GM23338 (cell line): ENCODE data around the gene MAP1LC3C.

Source experiments
- CREB1 ChIP-seq: fragments of 250-450 bp; sonication (Bioruptor Pico); IDR thresholded peaks from 2 replicates; pipeline ENCODE4 v1.5.0; 2020; ENCODE audit warnings: low read depth, mild to moderate bottlenecking, moderate library complexity
- EZH2 ChIP-seq: fragments of 200-600 bp; sonication (generic); IDR thresholded peaks from one replicate; pipeline ENCODE4 v1.8.0; 2017; ENCODE audit warnings: antibody characterized with exemption, mild to moderate bottlenecking, low read depth; ENCODE audit not compliant: unreplicated experiment
- EZH2phosphoT487 ChIP-seq: fragments of 200-600 bp; sonication (generic); IDR thresholded peaks from one replicate; pipeline ENCODE4 v1.8.1; 2018; ENCODE audit warnings: antibody characterized with exemption; ENCODE audit not compliant: unreplicated experiment
- JUNB ChIP-seq: IDR thresholded peaks from one replicate; pipeline ENCODE4 v1.6.1; 2016; ENCODE audit warnings: antibody characterized with exemption; ENCODE audit not compliant: unreplicated experiment
- NANOG ChIP-seq: IDR thresholded peaks from 2 replicates; pipeline ENCODE4 v1.6.1; 2016; ENCODE audit warnings: antibody characterized with exemption, borderline replicate concordance
- POLR2AphosphoS5 ChIP-seq: IDR thresholded peaks from 2 replicates; pipeline ENCODE4 v1.6.1; 2016; ENCODE audit warnings: antibody characterized with exemption, low read depth
- STAT1 ChIP-seq: IDR thresholded peaks from one replicate; pipeline ENCODE4 v1.6.1; 2016; ENCODE audit warnings: antibody characterized with exemption; ENCODE audit not compliant: unreplicated experiment
- ZNF114 ChIP-seq: fragments of 250-450 bp; sonication (Bioruptor Pico); IDR thresholded peaks from 2 replicates; pipeline ENCODE4 v1.5.0; 2020; ENCODE audit warnings: mild to moderate bottlenecking, moderate library complexity
- ZNF331 ChIP-seq: fragments of 250-450 bp; sonication (Bioruptor Pico); IDR thresholded peaks from 2 replicates; pipeline ENCODE4 v1.5.0; 2020; ENCODE audit warnings: low read depth, mild to moderate bottlenecking, moderate library complexity
- TF ChIP-seq, protein P1 (sequence below), 2 experiments: fragments of 200-600 bp in 1 of 2; sonication (generic) in 1 of 2; conservative IDR thresholded peaks; 2 replicates each; pipeline versions ENCODE4 v1.5.1 to v1.6.1; 2016 to 2017; ENCODE audit warnings: antibody characterized with exemption in 2 of 2, low read depth in 2 of 2, mild to moderate bottlenecking in 2 of 2, moderate library complexity in 1 of 2
- TF ChIP-seq, protein P2 (sequence below): IDR thresholded peaks from one replicate; pipeline ENCODE4 v1.6.1; 2018; ENCODE audit warnings: antibody characterized with exemption; ENCODE audit not compliant: unreplicated experiment
- TF ChIP-seq, protein P3 (sequence below): IDR thresholded peaks from 2 replicates; pipeline ENCODE4 v1.6.1; 2016; ENCODE audit warnings: antibody characterized with exemption
- TF ChIP-seq, protein P4 (sequence below): fragments of 250-450 bp; sonication (Bioruptor Pico); IDR thresholded peaks from 2 replicates; pipeline ENCODE4 v1.5.0; 2020; ENCODE audit warnings: mild to moderate bottlenecking, moderate library complexity

DNA sequence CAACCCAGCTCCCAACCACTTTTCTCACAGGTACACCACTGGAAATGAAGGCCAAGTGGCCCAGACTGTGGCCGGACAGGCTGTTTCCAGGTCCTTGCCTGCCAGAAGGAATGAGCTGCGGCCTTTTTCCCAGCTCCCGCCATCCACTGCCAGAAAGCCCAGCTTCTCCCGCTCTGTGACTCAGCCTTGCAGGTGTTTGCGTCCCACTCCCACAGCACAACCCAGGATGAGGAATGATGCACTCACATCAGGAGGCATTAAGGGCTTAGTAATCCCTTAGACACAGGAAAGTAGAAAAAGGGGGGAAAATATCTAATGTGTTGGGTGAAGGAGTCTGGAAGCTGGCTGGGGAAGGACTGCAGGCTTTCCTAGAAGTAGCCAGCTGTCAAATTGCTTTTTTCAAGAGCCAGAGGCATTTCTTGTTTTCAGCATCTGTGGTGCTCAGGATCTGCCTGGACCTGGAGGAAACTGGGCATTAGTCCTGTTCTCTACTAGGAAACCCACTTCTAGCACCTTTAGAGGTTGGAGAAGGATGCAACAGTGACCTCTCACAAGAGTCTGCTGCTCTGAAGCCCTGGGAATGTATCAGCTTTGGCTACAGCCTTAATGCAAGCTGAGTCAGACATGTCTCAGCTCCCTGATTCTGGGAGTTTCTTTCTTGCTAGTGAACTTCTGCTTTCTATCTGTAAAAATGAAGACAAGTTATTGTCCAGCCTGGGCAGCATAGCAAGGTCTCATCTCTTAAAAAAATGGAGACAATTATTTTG, 13.2 kb upstream of the MAP1LC3C start:
- TF ChIP-seq, protein P1, sequence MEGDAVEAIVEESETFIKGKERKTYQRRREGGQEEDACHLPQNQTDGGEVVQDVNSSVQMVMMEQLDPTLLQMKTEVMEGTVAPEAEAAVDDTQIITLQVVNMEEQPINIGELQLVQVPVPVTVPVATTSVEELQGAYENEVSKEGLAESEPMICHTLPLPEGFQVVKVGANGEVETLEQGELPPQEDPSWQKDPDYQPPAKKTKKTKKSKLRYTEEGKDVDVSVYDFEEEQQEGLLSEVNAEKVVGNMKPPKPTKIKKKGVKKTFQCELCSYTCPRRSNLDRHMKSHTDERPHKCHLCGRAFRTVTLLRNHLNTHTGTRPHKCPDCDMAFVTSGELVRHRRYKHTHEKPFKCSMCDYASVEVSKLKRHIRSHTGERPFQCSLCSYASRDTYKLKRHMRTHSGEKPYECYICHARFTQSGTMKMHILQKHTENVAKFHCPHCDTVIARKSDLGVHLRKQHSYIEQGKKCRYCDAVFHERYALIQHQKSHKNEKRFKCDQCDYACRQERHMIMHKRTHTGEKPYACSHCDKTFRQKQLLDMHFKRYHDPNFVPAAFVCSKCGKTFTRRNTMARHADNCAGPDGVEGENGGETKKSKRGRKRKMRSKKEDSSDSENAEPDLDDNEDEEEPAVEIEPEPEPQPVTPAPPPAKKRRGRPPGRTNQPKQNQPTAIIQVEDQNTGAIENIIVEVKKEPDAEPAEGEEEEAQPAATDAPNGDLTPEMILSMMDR (conservative IDR thresholded peaks at IDR 0.05; ENCODE audit: low read depth in 2 of 2): no peak
- TF ChIP-seq CREB1 (CRISPR knock-in tag) (no peak), EZH2 (no peak), EZH2phosphoT487 (no peak), ZNF331 (CRISPR knock-in tag) (no peak), POLR2AphosphoS5 (no peak), STAT1 (no peak), JUNB (no peak), ZNF114 (CRISPR knock-in tag) (no peak), NANOG (no peak)
- TF ChIP-seq, protein P2, sequence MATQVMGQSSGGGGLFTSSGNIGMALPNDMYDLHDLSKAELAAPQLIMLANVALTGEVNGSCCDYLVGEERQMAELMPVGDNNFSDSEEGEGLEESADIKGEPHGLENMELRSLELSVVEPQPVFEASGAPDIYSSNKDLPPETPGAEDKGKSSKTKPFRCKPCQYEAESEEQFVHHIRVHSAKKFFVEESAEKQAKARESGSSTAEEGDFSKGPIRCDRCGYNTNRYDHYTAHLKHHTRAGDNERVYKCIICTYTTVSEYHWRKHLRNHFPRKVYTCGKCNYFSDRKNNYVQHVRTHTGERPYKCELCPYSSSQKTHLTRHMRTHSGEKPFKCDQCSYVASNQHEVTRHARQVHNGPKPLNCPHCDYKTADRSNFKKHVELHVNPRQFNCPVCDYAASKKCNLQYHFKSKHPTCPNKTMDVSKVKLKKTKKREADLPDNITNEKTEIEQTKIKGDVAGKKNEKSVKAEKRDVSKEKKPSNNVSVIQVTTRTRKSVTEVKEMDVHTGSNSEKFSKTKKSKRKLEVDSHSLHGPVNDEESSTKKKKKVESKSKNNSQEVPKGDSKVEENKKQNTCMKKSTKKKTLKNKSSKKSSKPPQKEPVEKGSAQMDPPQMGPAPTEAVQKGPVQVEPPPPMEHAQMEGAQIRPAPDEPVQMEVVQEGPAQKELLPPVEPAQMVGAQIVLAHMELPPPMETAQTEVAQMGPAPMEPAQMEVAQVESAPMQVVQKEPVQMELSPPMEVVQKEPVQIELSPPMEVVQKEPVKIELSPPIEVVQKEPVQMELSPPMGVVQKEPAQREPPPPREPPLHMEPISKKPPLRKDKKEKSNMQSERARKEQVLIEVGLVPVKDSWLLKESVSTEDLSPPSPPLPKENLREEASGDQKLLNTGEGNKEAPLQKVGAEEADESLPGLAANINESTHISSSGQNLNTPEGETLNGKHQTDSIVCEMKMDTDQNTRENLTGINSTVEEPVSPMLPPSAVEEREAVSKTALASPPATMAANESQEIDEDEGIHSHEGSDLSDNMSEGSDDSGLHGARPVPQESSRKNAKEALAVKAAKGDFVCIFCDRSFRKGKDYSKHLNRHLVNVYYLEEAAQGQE: no peak
- TF ChIP-seq, protein P3, sequence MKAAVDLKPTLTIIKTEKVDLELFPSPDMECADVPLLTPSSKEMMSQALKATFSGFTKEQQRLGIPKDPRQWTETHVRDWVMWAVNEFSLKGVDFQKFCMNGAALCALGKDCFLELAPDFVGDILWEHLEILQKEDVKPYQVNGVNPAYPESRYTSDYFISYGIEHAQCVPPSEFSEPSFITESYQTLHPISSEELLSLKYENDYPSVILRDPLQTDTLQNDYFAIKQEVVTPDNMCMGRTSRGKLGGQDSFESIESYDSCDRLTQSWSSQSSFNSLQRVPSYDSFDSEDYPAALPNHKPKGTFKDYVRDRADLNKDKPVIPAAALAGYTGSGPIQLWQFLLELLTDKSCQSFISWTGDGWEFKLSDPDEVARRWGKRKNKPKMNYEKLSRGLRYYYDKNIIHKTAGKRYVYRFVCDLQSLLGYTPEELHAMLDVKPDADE: no peak
- TF ChIP-seq, protein P4, sequence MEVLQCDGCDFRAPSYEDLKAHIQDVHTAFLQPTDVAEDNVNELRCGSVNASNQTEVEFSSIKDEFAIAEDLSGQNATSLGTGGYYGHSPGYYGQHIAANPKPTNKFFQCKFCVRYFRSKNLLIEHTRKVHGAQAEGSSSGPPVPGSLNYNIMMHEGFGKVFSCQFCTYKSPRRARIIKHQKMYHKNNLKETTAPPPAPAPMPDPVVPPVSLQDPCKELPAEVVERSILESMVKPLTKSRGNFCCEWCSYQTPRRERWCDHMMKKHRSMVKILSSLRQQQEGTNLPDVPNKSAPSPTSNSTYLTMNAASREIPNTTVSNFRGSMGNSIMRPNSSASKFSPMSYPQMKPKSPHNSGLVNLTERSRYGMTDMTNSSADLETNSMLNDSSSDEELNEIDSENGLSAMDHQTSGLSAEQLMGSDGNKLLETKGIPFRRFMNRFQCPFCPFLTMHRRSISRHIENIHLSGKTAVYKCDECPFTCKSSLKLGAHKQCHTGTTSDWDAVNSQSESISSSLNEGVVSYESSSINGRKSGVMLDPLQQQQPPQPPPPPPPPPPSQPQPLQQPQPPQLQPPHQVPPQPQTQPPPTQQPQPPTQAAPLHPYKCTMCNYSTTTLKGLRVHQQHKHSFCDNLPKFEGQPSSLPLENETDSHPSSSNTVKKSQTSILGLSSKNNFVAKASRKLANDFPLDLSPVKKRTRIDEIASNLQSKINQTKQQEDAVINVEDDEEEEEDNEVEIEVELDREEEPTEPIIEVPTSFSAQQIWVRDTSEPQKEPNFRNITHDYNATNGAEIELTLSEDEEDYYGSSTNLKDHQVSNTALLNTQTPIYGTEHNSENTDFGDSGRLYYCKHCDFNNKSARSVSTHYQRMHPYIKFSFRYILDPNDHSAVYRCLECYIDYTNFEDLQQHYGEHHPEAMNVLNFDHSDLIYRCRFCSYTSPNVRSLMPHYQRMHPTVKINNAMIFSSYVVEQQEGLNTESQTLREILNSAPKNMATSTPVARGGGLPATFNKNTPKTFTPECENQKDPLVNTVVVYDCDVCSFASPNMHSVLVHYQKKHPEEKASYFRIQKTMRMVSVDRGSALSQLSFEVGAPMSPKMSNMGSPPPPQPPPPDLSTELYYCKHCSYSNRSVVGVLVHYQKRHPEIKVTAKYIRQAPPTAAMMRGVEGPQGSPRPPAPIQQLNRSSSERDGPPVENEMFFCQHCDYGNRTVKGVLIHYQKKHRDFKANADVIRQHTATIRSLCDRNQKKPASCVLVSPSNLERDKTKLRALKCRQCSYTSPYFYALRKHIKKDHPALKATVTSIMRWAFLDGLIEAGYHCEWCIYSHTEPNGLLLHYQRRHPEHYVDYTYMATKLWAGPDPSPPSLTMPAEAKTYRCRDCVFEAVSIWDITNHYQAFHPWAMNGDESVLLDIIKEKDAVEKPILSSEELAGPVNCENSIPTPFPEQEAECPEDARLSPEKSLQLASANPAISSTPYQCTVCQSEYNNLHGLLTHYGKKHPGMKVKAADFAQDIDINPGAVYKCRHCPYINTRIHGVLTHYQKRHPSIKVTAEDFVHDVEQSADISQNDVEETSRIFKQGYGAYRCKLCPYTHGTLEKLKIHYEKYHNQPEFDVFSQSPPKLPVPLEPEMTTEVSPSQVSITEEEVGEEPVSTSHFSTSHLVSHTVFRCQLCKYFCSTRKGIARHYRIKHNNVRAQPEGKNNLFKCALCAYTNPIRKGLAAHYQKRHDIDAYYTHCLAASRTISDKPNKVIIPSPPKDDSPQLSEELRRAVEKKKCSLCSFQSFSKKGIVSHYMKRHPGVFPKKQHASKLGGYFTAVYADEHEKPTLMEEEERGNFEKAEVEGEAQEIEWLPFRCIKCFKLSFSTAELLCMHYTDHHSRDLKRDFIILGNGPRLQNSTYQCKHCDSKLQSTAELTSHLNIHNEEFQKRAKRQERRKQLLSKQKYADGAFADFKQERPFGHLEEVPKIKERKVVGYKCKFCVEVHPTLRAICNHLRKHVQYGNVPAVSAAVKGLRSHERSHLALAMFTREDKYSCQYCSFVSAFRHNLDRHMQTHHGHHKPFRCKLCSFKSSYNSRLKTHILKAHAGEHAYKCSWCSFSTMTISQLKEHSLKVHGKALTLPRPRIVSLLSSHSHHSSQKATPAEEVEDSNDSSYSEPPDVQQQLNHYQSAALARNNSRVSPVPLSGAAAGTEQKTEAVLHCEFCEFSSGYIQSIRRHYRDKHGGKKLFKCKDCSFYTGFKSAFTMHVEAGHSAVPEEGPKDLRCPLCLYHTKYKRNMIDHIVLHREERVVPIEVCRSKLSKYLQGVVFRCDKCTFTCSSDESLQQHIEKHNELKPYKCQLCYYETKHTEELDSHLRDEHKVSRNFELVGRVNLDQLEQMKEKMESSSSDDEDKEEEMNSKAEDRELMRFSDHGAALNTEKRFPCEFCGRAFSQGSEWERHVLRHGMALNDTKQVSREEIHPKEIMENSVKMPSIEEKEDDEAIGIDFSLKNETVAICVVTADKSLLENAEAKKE (CRISPR knock-in tag): no peak
